ENCODE data around the gene OR10K1. TPM values are rescaled to one million over a fixed set of nuclear protein-coding genes. Genes with fewer than 3 reads are reported as not detected.
"Not testable (repeated sequence)": the region's sequence is repeated elsewhere in the genome, so short reads cannot be mapped to it uniquely, and the experiment has no call there.

The OR10K1 gene, protein sequence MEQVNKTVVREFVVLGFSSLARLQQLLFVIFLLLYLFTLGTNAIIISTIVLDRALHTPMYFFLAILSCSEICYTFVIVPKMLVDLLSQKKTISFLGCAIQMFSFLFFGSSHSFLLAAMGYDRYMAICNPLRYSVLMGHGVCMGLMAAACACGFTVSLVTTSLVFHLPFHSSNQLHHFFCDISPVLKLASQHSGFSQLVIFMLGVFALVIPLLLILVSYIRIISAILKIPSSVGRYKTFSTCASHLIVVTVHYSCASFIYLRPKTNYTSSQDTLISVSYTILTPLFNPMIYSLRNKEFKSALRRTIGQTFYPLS
- polyA plus RNA-seq (2013, experiment 1 of 2; ENCODE audit: insufficient read length), result not detected
- not detected for polyA plus RNA-seq (2013, experiment 2 of 2; ENCODE audit: insufficient read length)

DNA sequence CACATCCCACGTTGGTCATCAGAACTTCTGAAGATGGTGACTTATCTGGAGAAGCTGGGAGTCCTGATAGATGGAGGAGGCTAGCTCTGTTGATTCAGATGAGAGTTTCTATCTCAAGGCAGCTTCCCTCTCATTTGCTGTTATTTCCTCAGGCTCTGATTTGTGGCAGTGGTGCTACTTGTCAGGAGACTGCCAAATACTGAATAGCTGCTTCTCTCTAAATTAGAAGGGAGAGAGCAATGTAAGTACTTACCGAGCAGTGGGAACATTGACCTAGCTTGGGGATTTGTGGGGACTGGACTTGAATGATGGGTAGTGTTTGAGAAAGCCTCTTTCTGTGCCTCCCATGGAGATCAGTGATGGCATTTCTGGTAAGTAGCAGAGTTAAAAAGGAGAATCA lies at the start of gene OR10K1:
TSS of gene OR10K1 (plus strand) at position 301 of the 400 bp plus-strand sequence. CDS start 3,728 bp downstream, outside the sequence.
- no peak for DNase-seq

DNA sequence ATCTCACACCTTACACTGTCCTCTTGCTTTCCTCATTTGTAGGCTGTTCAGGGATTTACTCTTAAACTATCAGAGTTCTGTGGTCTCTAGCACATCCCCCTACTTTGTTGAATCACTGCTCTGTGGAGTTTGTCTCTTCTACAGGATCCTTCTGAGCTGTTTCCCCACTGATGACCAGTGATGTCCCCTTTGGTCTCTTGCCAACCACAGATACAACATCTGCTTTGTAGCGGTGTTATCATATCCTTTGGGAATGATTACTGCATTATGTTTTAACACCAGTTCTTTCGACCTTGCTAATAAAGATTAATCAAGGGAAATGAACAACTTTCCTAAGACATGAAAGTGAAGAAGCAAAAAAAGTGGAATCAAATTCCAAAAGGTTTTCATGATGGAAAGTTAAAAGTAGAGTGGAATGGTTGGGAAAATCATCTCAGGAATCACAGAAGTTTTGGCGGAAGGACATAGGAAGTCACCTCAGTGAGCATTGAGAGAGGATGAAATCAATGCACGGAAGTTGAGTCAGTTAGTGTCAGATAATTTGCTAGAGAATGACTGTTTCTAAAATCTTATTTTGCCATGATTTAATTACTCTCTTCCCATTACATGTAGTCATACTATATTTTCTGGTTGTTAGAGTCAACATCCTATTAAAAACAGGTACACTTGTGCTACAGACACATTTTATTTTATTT lies 46.8 kb upstream of the OR10K1 start:
- no peak for DNase-seq

DNA sequence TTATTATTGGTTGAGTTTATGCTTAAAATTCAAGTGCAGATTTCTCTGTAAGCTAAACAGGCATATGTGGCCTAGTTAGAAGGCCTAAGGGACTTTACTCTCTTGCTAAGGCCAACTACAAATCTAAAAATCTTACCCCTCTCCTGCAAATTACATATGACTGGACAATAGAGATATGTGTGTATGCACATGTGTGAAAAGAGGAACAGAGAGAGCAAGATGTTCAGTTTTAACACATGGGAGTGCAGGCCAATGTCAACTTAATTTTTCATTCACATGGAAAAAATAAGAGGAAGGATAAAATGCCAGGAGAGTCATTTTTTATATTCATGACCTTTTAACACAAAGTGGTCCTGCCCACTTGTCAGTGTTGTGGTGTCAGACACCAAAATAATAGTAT lies 44.0 kb upstream of the OR10K1 start:
- no peak for DNase-seq

DNA sequence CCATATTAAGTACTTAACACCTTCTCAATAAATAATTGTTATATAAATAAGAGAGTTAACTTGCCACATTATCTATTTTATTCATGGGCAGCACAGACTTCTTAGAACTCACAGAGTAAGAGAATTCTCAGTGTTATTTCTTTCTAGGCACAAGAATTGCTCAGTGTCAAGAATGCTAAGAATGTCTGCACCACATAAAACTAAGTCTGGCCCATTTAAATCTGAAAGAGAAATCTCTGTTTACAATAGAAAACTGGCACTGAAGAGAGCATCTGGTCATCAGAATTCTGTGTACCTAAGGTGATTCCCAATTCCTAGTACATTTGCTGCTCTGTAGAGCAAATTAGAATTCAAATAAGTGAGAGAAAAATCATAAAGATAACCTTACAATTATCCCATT lies 39.4 kb upstream of the OR10K1 start:
- DNase-seq, result no peak

DNA sequence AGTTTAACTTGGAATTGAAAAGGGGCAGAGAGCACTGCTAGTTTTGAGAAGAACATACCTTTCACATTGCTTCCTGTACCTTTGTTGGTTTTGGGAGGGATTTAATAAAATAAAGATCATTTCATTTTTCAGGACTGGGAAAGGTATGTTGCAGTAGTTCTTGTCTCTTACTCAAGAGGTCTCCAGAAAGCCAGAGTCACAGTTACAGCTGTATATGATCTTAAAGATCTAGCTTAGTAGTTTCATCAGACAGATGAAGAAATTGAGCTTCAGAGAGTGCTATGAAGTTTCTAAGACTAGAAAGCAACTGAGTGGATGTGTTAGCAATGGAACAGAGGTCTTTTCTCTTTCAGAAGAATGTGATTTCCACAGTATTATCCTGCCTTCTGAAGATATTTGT lies 36.6 kb upstream of the OR10K1 start:
- DNase-seq, result no peak

GRCh38 chr1:158426137-158426536 lies 35.5 kb upstream of the OR10K1 start, which contains the start of gene OR10K2:
Gene OR10K2, minus strand, starts transcription at chr1:158426237. Its CDS starts 5,371 bp downstream, at chr1:158420866.
- DNase-seq, result no peak

DNA sequence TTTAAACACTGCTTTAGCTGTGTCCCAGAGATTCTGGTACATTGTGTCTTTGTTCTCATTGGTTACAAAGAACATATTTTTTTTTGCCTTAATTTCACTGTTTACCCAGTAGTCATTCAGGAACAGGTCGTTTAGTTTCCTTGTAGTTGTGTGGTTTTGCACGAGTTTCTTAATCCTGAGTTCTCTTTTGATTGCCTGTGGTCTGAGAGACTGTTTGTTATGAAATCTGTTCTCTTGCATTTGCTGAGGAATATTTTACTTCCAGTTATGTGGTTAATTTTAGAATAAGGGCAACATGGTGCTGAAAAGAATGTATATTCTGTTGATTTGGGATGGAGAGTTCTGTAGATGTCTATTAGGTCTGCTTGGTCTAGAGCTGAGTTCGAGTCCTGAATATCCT lies 31.5 kb upstream of the OR10K1 start:
- DNase-seq, result not testable (repeated sequence)

GRCh38 chr1:158434741-158435140 lies 26.9 kb upstream of the OR10K1 start:
- no peak for DNase-seq

- DNase-seq, result no peak
These were observed 16.3 kb upstream of the OR10K1 start for GRCh38 chr1:158445376-158445775.

- no peak for DNase-seq
These were observed 7.1 kb upstream of the OR10K1 start for GRCh38 chr1:158454537-158454936.

GRCh38 chr1:158457246-158457645 lies 4.4 kb upstream of the OR10K1 start:
- DNase-seq, result no peak

- peak; percentile 1 for DNase-seq
These were observed 3.4 kb upstream of the OR10K1 start for GRCh38 chr1:158458263-158458662.

DNA sequence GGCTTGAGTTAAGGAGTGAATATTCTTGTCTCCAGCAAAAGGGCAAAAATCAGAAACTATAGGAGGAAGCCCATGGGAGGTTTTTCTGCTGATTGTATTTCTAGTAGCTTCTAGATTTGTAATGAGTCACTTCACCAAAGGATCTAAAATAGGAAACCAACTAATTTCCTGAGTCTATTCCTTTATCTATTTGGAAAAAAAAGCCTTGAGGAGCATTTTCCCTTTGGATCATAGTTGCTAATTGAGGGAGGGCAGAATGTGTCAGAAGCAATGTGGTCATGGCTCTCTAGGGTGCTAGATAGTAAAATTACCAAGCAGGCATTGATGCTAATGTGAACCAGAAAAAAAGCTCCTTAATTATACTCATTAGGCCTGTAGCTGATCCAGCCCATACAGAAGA lies 10.3 kb downstream of the OR10K1 start, which contains the start of gene OR10R2:
TSS of gene OR10R2 (plus strand) at position 301 of the 400 bp plus-strand sequence. CDS start 106 bp downstream, outside the sequence.
- DNase-seq, result no peak

GRCh38 chr1:158485455-158485854 lies 23.8 kb downstream of the OR10K1 start:
- DNase-seq, result no peak

DNA sequence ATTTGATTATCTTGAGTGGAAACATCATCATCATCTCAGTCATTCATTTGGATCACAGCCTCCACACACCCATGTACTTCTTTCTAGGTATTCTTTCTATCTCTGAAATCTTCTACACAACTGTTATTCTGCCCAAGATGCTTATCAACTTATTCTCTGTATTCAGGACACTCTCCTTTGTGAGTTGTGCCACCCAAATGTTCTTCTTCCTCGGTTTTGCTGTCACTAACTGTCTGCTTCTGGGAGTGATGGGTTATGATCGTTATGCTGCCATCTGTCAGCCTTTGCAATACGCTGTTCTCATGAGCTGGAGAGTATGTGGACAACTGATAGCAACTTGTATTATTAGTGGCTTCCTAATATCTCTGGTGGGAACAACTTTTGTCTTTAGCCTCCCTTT lies 29.7 kb downstream of the OR10K1 start:
- DNase-seq, result no peak

DNA sequence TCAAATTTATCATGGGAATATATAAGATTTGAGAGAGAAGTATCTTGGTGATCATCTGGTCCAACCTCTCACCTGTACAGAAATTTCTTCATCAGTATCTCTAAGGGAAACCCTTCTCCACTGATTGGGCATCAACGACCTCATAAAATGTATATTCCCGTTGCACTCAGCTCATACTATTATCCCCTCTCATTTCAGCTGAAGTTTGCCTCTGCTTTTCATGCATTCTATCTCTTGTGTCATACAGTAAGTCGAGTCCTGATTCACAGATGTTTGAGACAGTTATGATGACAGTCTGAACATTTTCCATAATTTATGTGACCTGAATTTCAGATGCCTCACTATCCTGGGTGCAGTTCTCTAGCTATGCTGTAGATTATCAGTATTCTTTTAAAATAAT lies 31.4 kb downstream of the OR10K1 start:
- no peak for DNase-seq

DNA sequence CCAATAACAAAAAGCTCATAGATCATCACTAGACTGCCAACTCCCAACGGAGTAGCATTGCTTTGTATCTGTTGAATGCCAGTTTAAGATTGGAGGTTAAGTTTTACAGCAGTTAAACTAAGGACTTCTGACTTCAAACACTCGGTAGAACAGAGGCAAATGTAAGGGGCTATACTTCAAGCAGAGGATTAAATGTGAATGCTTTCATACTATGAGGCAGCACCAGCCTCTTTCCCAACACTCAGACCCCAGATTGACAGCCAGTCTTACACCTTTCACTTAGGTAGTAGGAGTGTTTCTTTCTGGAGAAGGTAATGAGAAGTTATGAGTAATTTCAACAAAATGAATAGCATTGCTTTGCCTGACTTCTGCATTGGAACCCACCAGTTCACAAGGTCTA lies 33.2 kb downstream of the OR10K1 start:
- no peak for DNase-seq

DNA sequence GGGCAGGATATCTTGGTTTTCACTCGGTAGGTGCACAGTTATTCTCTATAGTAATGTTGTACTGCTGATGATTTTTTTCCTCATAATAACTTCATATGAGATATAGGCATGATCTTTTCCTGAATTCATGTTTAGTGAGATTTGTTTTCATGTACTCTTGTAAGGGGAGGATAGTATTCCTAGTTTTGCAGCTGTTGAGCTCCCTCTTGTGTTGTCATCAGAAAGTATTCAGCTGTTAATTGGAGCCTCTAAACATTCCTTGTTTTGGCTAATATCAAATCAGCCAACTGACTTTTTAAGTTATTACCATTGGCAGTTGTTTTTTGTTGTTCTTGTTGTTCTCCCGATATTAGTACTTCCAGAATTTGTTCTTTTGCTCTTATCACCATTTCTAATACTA lies 34.7 kb downstream of the OR10K1 start:
- no peak for DNase-seq

- no peak for DNase-seq
These were observed 44.8 kb downstream of the OR10K1 start for GRCh38 chr1:158506369-158506987.

- DNase-seq, result no peak
These were observed 45.9 kb downstream of the OR10K1 start for GRCh38 chr1:158507511-158507910.

DNA sequence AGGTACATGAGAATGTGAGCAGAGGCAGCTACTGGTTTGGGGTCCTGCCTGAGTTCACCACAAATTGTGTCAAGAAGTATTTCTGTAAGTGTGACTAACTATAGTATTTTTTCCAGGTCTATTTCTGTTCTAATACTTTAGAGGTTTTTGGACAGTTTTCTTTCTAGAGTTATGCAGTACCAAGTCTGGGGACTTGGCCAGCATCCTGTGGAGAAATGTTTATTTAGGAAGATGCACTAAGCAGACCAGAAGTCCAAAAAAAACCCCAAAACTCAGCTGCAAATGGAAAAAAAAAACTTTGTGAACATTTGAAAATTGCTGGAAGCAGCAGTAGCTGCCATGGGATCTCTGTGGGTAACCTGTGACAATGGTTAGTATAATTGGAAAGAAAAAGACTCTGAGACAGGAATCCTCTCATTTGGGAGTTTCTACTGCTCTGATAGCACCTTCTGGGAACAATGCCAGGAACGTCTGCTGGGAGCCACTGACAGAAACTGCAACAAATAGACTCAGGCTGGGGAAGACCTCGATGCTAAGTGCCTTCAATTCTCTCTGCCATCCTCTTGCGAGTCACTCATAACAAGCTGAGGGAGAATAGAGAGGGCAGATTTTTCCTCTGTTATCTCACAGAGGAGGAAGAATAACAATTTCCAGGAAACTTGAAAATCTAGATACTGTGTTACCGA lies 48.0 kb downstream of the OR10K1 start:
- no peak for DNase-seq

- DNase-seq, result no peak
These were observed 55.3 kb downstream of the OR10K1 start for GRCh38 chr1:158516966-158517365.
